CD1c-positive myeloid dendritic cell (primary cell): Measurements from ENCODE around the gene LYPD8.

Experiments
- DNase-seq: peaks from one replicate; pipeline ENCODE4 v3.0.0-alpha.2; 2016; ENCODE audit errors: extremely low spot score

Gene LYPD8

GRCh38 chr1:248699099-248699498 is 56.5 kb downstream of the LYPD8 start:
- DNase-seq = no peak

GRCh38 chr1:248697907-248698306 is 57.7 kb downstream of the LYPD8 start:
- no peak for DNase-seq

GRCh38 chr1:248696774-248697173 is 58.8 kb downstream of the LYPD8 start:
- peak; percentile 63 for DNase-seq

- peak; percentile 14 for DNase-seq
Measured at GRCh38 chr1:248696261-248696660, 59.3 kb downstream of the LYPD8 start.

GRCh38 chr1:248695451-248696132 is 60.0 kb downstream of the LYPD8 start:
- DNase-seq = peak; percentile 34

GRCh38 chr1:248691567-248692155 is 63.9 kb downstream of the LYPD8 start:
- DNase-seq = no peak
